GM19438 (cell line): Measurements from ENCODE around the gene PTCD1.
"Not testable (repeated sequence)": the region's sequence is repeated elsewhere in the genome, so short reads cannot be mapped to it uniquely, and the experiment has no call there.

Source experiments
- ATAC-seq: cut with Tn5 transposase; IDR thresholded peaks from one replicate; pipeline ENCODE4 v1.9.1; 2021; ENCODE audit warnings: low read depth; ENCODE audit not compliant: unreplicated experiment

The PTCD1 gene

DNA sequence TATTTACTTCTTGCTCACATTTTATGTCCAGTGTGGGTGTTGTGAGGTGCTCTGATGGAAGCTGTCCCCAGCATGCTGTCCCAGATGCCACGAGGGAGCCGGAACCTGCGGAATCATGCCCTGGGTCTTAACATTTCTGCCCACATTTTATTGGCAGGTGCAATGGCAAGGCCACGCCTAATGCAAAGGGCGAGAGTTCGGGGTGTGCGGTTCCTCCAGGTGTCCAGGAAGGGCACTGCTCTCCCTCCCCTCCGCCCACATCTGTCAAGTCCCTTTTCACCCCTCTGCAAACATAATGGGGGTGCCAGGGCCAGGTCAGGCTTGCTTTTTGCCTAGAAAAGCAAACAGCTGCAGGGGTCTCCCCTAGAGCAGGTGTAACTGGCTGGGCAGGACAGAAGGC is 46.6 kb downstream of the PTCD1 start:
- no peak for ATAC-seq

DNA sequence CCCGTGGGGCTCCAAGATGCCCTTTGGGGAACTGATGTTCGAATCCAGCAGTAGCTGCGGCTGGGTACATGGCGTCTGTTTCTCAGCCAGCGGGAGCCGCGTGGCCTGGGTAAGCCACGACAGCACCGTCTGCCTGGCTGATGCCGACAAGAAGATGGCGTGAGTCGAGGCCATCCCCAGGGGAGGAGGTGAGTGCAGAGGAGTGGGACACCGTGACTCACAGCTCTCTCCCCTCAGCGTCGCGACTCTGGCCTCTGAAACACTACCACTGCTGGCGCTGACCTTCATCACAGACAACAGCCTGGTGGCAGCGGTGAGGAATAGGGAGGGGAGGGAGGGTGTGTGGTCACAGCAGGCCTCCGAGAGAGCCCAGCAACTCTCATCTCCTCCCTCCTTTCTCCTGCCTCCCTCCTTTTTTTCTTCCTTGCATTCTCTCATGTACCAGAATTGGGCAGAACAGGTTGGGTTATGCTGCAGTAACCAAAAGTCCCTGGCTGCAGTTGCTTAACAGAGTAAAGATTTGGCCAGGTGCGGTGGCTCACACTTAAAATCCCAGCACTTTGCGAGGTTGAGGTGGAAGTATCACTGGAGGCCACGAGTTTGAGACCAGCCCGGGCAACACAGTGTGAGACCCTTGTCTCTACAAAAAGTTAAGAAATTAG is 47.5 kb downstream of the PTCD1 start:
- no peak for ATAC-seq

DNA sequence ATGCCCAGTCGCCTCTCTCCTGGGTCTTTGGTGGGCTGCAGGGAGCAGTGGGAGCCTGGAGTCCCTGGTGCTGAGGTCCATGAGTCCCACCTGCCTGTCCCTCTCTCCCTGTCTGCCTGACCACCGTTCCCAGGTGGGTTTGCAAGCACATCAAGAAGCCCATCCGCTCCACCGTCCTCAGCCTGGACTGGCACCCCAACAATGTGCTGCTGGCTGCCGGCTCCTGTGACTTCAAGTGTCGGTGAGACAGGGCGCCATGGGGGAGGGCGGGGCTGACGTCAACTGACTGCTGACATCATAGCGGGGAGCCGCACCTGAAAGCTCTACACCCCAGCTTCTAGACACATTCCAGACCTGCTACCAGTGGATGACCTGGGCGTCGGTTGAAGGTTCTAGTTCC is 48.8 kb downstream of the PTCD1 start:
- no peak for ATAC-seq

GRCh38 chr7:99387912-99388311 is 50.7 kb downstream of the PTCD1 start:
- ATAC-seq, result no peak

- ATAC-seq, result not testable (repeated sequence)
Measured at GRCh38 chr7:99387239-99387635, 51.4 kb downstream of the PTCD1 start.

DNA sequence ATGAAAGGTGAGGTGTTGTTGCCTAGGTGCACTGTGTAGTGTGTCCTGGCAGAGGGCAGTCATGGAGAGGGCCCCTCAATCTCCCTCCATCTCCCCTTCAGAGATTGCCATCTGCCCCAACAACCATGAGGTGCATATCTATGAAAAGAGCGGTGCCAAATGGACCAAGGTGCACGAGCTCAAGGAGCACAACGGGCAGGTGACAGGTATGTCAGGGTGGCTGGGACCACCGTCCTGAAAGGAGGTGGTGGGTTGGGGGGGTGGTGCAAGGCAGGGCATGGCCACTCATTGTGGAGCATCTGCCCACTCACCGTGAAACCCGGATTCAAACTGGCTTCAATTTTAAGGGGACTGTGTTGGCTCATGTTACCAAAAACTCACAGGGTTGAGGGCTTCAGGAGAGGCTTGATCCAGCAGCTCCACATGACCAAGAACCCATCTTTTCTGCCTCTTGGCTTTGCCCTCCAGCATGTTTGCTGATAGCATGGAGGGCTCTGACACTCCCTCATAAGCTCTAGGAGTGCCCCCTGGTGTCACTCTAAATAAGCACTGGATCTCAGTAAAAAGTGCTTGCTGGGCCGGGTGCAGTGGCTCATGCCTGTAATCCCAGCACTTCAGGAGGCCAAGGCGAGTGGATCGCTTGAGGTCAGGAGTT is 51.9 kb downstream of the PTCD1 start:
- no peak for ATAC-seq

DNA sequence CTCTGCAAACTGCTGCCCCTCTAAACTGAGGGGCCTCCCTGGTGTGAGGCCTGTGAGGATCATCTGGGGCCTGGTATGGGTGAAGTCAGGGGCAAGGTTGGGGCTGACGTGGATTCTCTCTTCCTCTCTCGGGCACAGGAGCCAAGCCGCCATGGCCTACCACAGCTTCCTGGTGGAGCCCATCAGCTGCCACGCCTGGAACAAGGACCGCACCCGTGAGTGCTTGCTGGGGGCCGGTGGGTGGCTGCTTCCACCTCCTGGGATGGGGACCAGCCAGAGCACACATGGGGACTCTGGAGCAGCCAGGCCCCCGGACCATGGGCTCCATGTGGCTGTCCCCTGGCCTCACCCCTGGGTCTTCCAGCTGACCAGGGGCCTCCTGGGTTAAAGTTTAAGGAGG is 53.0 kb downstream of the PTCD1 start:
- ATAC-seq, result no peak

- no peak for ATAC-seq
Measured at GRCh38 chr7:99384523-99384922, 54.1 kb downstream of the PTCD1 start.

DNA sequence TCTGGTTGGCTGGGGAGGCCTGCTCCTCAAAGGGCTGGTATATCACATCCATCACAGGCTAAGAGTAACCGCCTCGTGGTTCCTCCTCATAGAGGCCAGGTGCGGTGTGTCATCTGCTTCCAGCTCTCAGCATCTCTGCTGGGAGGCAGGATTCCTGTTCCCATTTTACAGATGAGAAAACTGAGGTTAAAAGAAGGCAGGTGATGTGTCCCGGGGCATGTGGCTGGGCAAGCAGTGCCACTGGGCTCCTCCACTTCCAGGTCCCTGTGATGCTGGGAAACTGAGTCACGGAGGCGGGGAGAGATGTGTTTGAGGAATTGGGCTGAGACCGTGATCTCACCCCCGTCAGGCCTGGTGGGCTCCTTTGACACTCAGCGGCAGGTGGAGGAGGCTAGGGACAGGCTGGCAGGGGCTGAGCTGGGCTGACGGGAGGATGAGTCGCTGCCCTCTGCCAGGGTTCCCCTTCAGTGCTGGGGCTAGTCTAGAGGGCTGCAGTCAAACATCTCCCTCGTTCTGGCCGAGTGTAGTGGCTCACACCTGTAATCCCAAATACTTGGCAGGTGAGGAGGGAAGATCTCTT is 54.7 kb downstream of the PTCD1 start:
- ATAC-seq, result no peak

DNA sequence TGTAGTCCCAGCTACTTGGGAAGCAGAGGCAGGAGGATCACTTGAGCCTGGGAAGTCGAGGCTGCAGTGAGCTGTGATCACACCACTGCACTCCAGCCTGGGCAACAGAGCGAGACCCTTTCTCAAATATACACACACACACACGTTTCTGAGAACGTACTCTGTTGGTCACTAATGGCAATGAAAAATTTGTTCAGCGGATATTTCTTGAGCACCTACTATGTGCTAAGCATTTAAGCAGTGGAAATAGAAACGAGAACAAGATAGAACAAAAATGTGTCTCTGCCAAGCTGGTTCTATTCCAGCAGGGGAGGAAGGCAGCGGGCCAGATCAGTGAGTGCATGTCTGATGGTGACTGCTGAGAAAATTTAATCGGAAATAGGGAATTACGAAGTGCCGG is 55.4 kb downstream of the PTCD1 start:
- no peak for ATAC-seq

GRCh38 chr7:99381664-99382075 is 56.9 kb downstream of the PTCD1 start:
- no peak for ATAC-seq

DNA sequence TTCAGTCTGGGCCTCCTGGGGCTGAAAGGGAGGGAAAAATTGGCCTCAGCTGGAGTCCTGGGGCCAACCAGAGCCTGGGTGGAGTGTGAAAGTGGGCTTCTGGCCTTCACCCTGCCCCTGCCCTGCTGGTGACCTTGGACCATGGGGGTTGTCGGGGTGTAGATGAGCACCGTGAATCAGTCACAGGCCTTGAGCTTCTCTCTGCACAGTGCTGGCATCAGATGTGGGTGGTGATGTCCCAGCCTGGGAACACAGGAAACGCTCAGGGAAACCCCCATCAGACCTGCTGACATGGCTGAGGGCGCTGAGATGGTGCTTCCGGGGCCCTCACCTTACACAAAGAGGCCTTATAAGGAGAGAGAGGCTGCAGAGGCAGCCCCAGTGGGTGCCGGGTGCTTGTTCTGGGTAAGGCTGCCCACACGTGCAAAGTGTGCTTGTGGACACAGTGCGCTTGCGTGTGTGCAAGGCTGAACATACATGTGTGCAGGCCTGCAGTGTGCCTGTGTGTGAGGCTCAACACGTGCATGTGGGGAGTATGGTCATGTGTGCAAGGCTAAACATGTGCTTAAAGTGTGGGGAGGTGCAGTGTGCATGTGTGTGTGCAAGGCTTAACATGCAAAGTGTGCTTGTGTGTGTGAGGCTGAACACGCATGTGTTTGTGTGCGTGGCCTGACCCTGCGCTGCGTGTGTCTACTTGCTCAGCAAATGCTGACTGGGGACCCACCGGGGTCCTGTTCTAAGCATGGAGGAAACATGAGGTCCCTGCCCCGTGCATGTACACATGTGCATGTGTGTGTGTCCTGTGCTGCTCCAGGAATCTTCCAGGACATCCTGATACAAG is 57.6 kb downstream of the PTCD1 start:
- ATAC-seq, result peak; percentile 85

GRCh38 chr7:99380032-99380822 is 58.4 kb downstream of the PTCD1 start:
- ATAC-seq, result peak; percentile 36

- not testable (repeated sequence) for ATAC-seq
Measured at GRCh38 chr7:99379693-99380031, 58.9 kb downstream of the PTCD1 start.

GRCh38 chr7:99379043-99379577 is 59.5 kb downstream of the PTCD1 start:
- ATAC-seq, result no peak

DNA sequence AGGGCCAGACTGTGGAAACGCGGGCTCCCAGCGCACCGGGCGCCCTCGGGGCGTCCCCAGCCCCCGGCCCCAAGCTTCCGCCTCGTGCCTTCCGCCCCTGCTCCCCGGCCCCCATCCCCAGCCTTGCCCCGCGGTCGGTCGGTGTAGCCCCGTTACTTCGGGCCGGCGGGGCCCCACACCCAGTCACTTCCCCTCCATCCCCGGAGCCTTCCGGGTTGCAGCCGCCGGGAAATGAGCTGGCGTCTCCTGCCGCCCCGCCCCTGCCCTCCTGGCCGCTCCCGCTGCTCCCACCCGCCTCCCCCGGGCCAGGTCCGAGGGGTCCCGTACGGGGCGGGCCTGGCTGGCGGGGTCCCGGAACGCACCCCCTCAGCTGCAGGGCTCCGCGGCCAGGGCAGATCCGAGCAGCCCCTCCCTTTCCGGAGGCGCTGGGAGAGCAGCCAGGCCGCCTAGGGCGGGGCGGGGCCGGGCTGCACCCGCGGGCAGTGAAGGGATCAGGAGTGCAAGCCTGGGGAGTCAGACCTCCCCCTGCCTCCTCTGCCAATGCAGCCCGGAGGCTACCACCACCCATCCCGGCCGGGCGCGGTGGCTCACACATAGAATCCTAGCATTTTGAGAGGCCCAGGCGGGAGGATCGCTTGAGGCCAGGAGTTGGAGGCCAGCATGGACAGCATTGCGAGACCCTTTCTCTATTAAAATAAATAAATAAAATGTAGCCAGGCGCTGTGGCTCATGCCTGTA is 63.4 kb downstream of the PTCD1 start:
- ATAC-seq, result peak; percentile 41

DNA sequence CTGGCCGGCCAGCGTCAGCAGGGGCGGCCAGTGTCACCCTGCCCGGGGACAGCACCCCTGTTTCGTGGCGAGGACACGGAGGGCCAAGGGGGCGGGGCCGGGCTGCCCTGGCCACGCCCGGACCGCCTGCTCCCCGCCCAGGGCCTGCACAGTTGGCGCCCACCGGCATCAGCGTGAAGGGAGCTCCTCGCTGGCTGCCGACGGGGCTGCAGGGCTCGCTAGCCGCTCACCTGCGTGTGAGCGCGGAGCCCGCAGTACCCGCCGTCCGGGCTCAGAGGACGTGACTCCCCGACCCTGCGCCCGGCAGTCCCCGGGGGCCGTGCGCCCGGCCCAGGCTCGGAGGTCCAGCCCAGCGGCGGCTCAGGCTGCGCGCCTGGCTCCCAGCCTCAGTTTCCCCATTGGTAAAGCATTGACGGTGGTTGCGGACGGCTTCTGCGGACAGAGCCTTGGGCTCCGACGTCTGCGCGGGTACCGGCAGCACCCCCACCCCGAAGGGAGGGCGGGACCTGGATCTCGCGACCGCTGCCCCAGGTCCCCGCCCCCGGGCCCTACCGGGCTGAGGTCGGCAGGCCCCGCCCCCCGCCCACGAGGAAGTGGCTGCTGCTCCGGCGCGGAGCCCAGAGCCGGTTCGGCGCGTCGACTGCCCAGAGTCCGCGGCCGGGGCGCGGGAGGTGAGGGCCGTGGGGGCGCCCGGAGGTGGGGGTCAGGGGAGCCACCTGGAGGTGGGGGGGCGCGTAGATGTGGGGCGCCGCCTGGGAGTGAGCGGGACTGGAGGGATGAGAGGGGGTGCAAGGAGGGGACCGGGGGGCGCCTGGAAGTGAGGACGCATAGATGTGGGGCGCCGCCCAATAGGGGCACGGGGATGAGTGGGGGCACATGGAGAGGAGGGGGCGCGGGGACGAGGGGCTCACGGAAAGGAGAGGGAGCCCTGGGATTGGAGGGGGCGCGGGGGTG is 64.2 kb downstream of the PTCD1 start, which contains the start of gene ARPC1B:
Gene ARPC1B, plus strand, starts transcription at position 620 of the 954 bp plus-strand sequence. CDS start 10,985 bp downstream, outside the sequence.
- ATAC-seq, result peak; percentile 67
